Measurements from ENCODE around the gene RNF112. TPM values are rescaled to one million over a fixed set of nuclear protein-coding genes. Genes with fewer than 3 reads are reported as not detected.

RNF112 gene
- total RNA-seq, 3 donors from 2014 or later (not counting 1 experiment from before 2014, with no cell fraction given), result 1.0 to 5.1 (median 5.0) TPM

DNA sequence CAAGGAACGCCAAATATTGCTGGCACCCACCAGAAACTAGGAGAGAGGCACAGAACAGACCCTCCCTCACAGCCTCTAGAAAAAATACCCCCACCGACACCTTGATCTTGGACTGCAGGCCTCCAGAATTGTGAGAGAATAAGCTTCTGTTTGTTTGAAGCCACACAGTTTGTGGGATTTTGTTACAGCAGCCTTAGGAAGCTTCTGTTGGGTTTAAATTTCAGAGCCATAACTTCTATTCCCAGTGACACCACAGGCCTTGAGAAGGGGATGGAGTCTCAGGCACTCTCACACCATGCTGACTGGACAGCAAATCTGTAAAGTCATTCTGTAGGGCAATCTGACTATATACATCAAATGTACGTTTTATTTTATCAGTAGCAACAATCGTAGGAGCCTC lies 38.6 kb downstream of the RNF112 start:
- WGBS (ENCODE audit: insufficient coverage), result 93% methylated on average over 3 of the region's 4 CpGs
- Histone ChIP-seq H3K27ac (ENCODE audit: low read length) (no peak overlapping the region), H3K36me3 (ENCODE audit: control insufficient read depth, insufficient read depth, low read length) (no peaks in the 10 kb centered on the region), H3K27me3 (ENCODE audit: control insufficient read depth, insufficient read depth, low read length) (no peaks in the 10 kb centered on the region), H3K9me3 (ENCODE audit: control insufficient read depth, insufficient read depth, low read length) (no peaks in the 10 kb centered on the region), H3K4me3 (ENCODE audit: low read length) (no peak overlapping the region), H3K4me1 (ENCODE audit: control insufficient read depth, insufficient read depth, low read length) (no peaks in the 10 kb centered on the region)
- Mint-ChIP-seq H3K27me3 (ENCODE audit: low read depth in 2 of 2) (peaks cover 9 to 30% of the 10 kb centered on the region in 2 donors), H3K4me1 (peaks cover 6 to 8% of the 10 kb centered on the region in 2 donors), H3K36me3 (no peaks in the 10 kb centered on the region), H3K4me3 (no peak overlapping the region), H3K27ac (no peak overlapping the region), H3K9me3 (no peaks in the 10 kb centered on the region)
- intact Hi-C loops (cut with micrococcal nuclease), result no loop called here
- ATAC-seq, result no peak
- no peak for DNase-seq
- TF ChIP-seq, protein P1, sequence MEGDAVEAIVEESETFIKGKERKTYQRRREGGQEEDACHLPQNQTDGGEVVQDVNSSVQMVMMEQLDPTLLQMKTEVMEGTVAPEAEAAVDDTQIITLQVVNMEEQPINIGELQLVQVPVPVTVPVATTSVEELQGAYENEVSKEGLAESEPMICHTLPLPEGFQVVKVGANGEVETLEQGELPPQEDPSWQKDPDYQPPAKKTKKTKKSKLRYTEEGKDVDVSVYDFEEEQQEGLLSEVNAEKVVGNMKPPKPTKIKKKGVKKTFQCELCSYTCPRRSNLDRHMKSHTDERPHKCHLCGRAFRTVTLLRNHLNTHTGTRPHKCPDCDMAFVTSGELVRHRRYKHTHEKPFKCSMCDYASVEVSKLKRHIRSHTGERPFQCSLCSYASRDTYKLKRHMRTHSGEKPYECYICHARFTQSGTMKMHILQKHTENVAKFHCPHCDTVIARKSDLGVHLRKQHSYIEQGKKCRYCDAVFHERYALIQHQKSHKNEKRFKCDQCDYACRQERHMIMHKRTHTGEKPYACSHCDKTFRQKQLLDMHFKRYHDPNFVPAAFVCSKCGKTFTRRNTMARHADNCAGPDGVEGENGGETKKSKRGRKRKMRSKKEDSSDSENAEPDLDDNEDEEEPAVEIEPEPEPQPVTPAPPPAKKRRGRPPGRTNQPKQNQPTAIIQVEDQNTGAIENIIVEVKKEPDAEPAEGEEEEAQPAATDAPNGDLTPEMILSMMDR (IDR thresholded peaks at IDR 0.05), result no peak

DNA sequence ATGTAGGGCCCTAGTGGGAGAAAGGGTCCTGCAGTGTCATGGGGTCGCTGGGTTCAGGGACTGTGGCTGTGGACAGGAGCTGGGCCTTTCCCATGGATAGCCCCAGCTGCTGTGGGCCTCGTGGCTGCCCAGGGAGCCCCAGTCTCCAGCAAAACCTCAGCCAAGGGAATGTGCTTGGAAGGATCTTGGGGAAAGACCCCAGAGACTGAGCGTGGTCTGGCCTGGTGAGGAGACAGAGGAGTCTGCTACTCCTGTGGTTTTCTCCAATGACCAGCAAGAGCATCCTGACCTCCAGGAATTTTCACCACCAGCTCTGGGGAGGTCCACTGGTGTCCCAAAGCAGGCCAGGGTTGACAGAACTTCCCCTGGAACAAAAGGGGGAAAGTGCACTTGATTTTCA lies 42.3 kb downstream of the RNF112 start:
- H3K27ac Mint-ChIP-seq, result no peak overlapping the region
- no peaks in the 10 kb centered on the region for H3K4me1 ChIP-seq (ENCODE audit: control insufficient read depth, insufficient read depth, low read length)
- no peaks in the 10 kb centered on the region for H3K36me3 Mint-ChIP-seq
- H3K4me1 Mint-ChIP-seq, result no peaks in the 10 kb centered on the region
- TF ChIP-seq, protein P1 (IDR thresholded peaks at IDR 0.05), result no peak
- DNase-seq (no peak), ATAC-seq (no peak)
- H3K4me3 Mint-ChIP-seq, result no peak overlapping the region
- no peaks in the 10 kb centered on the region for H3K27me3 ChIP-seq (ENCODE audit: control insufficient read depth, insufficient read depth, low read length)
- no peak overlapping the region for H3K27ac ChIP-seq (ENCODE audit: low read length)
- WGBS (ENCODE audit: insufficient coverage), result 80% methylated on average over 3 of the region's 3 CpGs
- H3K27me3 Mint-ChIP-seq (ENCODE audit: low read depth in 2 of 2), result peaks cover 14 to 22% of the 10 kb centered on the region in 2 donors
- no peaks in the 10 kb centered on the region for H3K9me3 ChIP-seq (ENCODE audit: control insufficient read depth, insufficient read depth, low read length)
- intact Hi-C loops (cut with micrococcal nuclease), result no loop called here
- no peak overlapping the region for H3K4me3 ChIP-seq (ENCODE audit: low read length)
- H3K36me3 ChIP-seq (ENCODE audit: control insufficient read depth, insufficient read depth, low read length), result no peaks in the 10 kb centered on the region
- no peaks in the 10 kb centered on the region for H3K9me3 Mint-ChIP-seq

DNA sequence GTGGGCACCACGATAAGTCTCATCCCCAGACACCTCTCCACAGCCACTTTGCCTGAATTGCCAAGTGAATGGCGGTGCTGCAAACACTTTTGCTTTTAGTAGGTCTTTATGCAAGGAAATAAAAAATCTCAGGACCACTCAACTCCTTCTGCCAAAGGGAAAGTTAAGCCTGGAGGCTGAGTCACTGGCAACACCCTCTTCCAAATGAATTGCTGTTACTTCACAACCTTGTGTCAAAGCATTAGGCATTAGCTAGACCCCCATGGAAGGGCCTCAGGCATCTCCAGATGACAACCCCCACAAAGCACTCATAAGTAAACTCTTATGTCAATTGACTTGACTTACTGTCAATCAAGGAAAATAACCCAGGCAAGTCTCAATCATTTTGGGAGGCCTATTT lies 43.0 kb downstream of the RNF112 start:
- Histone ChIP-seq H3K27me3 (ENCODE audit: control insufficient read depth, insufficient read depth, low read length) (no peaks in the 10 kb centered on the region), H3K4me3 (ENCODE audit: low read length) (no peak overlapping the region), H3K4me1 (ENCODE audit: control insufficient read depth, insufficient read depth, low read length) (no peaks in the 10 kb centered on the region), H3K36me3 (ENCODE audit: control insufficient read depth, insufficient read depth, low read length) (no peaks in the 10 kb centered on the region), H3K9me3 (ENCODE audit: control insufficient read depth, insufficient read depth, low read length) (no peaks in the 10 kb centered on the region), H3K27ac (ENCODE audit: low read length) (no peak overlapping the region)
- TF ChIP-seq, protein P1 (IDR thresholded peaks at IDR 0.05), result no peak
- no peak overlapping the region for H3K4me3 Mint-ChIP-seq
- H3K36me3 Mint-ChIP-seq, result no peaks in the 10 kb centered on the region
- H3K9me3 Mint-ChIP-seq, result no peaks in the 10 kb centered on the region
- DNase-seq, result no peak
- H3K4me1 Mint-ChIP-seq, result no peaks in the 10 kb centered on the region
- peaks cover 13 to 18% of the 10 kb centered on the region in 2 donors for H3K27me3 Mint-ChIP-seq (ENCODE audit: low read depth in 2 of 2)
- H3K27ac Mint-ChIP-seq, result no peak overlapping the region
- 89% methylated on average over 2 of the region's 2 CpGs for WGBS (ENCODE audit: insufficient coverage)
- ATAC-seq, result no peak
- intact Hi-C loops (cut with micrococcal nuclease), result no loop called here

All from natural killer cell (primary cell).